ENCODE results near the gene FAM216A.

DNA sequence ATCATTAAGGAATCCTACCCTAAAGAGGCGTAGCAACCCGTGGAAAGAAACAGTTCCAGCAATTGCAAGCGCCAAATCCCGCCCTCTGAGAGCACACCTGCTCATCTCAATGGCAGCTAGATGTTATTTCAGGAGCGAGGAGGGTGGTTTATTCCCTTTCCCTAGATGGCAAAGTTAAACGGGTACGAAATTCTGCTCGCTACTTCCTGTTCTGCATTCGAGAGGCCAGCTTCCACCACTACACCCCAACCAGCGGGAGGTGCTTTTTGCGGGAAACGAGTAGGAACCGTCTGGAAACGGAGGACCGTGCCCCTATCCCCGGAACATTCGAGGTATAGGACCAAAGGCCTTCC lies 32.7 kb downstream of the FAM216A start:
- TF ChIP-seq, protein P1, sequence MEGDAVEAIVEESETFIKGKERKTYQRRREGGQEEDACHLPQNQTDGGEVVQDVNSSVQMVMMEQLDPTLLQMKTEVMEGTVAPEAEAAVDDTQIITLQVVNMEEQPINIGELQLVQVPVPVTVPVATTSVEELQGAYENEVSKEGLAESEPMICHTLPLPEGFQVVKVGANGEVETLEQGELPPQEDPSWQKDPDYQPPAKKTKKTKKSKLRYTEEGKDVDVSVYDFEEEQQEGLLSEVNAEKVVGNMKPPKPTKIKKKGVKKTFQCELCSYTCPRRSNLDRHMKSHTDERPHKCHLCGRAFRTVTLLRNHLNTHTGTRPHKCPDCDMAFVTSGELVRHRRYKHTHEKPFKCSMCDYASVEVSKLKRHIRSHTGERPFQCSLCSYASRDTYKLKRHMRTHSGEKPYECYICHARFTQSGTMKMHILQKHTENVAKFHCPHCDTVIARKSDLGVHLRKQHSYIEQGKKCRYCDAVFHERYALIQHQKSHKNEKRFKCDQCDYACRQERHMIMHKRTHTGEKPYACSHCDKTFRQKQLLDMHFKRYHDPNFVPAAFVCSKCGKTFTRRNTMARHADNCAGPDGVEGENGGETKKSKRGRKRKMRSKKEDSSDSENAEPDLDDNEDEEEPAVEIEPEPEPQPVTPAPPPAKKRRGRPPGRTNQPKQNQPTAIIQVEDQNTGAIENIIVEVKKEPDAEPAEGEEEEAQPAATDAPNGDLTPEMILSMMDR (IDR thresholded peaks at IDR 0.05; ENCODE audit: low read depth, low read length, poor library complexity, severe bottlenecking) = no peak
- no peak for TF ChIP-seq EZH2phosphoT487 (IDR thresholded peaks at IDR 0.05; ENCODE audit: borderline replicate concordance, low read length)
